Pancreas (tissue), 10 donors: ENCODE results near the gene PSD4. TPM values are rescaled to one million over a fixed set of nuclear protein-coding genes. Genes with fewer than 3 reads are reported as not detected.
A peak's percentile ranks its signal among the peaks of the same experiment; 100 is the strongest.

Source experiments
- ATAC-seq, 4 donors: fragments of 200-7000 bp; cut with Tn5 transposase; one replicate each; pipeline versions ENCODE4 v1.8.0 to v1.9.1; 2020; ENCODE audit warnings: mild to moderate bottlenecking in 4 of 4, moderate library complexity in 4 of 4
- DNase-seq, 6 donors: peaks; one replicate each; pipeline ENCODE4 v3.0.0-alpha.2; 2020
- FAIRE-seq: peaks from 2 replicates; lab custom pipeline; 2012; peaks lifted over from hg19 to GRCh38; lab: Jason Lieb, UNC
- H3K27ac ChIP-seq, 4 donors: fragments of 200-600 bp; sonication (generic); 1 replicate in 3 of 4; 2 replicates in 1 of 4; pipeline versions ENCODE4 v1.5.0 to v1.8.0; 2020
- H3K27me3 ChIP-seq, 4 donors: fragments of 200-600 bp; one replicate each; pipeline ENCODE4 v1.8.0; 2021
- H3K36me3 ChIP-seq, 3 donors: fragments of 200-600 bp; sonication (generic) in 1 of 3; one replicate each; pipeline versions ENCODE4 v1.5.0 to v1.8.0; 2020 to 2021
- H3K4me1 ChIP-seq, 3 donors: fragments of 200-600 bp; one replicate each; pipeline ENCODE4 v1.8.0; 2021
- H3K4me3 ChIP-seq, 4 donors: fragments of 200-600 bp; sonication (generic) in 2 of 4; one replicate each; pipeline versions ENCODE4 v1.5.0 to v1.8.0; 2020 to 2021
- H3K9me3 ChIP-seq, 4 donors: fragments of 200-600 bp; one replicate each; pipeline ENCODE4 v1.8.0; 2021
- WGBS, 2 donors: extraction: QIAGEN DNeasy Blood & Tissue Kit; methylation state at CpG; one replicate each; pipeline ENCODE4 v1.1.7; 2013; 5-methylcytosine and 5-hydroxymethylcytosine counted together
- intact Hi-C, 3 donors: fragments of 100-400 bp; cut with DNase I; formaldehyde crosslinking; loops; one replicate each; pipeline versions ENCODE4 v1.11.1 to v1.14.2; 2022
- polyA plus RNA-seq, 2 donors: library from polyadenylated mRNA; stranded (reverse); fragments of 200-250 nt; gene quantifications; one replicate each; pipeline ENCODE4 v1.2.3, GENCODE V29; 2013
- total RNA-seq, 6 donors: library from RNA; stranded (reverse); fragmentation: NEBNext Ultra II Directional in 4 of 6; extraction: Animal tissue kit (Norgen Biotek cat#: 25700) in 4 of 6; gene quantifications; one replicate each; pipeline versions ENCODE4 v1.2.1 to v1.2.4, GENCODE V29; 2021 to 2023
- TF ChIP-seq, protein P1 (sequence below), 4 donors: fragments of 200-600 bp; sonication (generic) in 3 of 4; IDR thresholded peaks; one replicate each; pipeline versions ENCODE4 v1.5.0 to v1.8.0; 2021; ENCODE audit warnings: antibody characterized with exemption in 4 of 4
- donor health status: healthy with polysubstance abuse.
- donor health status: DM: no; HTN: no; CAD: no; lungs with moderate emphysema.
- donor health status: DM: no; HTN: no; CAD: no.
- donor health status: control.
- donor health status: control.
- donor health status: Bipolar disorder and iron deficiency.
- donor health status: DM: yes; HTN: yes; CAD: no.
- donor health status: DM: no; HTN: no; CAD: no.
- donor health status: DM: no; HTN: no; CAD: no.
- donor health status: DM: yes; HTN: yes; CAD: no.

PSD4 gene
- total and polyA plus RNA-seq, 8 donors = 15.9 to 37.6 (median 26.0) TPM

DNA sequence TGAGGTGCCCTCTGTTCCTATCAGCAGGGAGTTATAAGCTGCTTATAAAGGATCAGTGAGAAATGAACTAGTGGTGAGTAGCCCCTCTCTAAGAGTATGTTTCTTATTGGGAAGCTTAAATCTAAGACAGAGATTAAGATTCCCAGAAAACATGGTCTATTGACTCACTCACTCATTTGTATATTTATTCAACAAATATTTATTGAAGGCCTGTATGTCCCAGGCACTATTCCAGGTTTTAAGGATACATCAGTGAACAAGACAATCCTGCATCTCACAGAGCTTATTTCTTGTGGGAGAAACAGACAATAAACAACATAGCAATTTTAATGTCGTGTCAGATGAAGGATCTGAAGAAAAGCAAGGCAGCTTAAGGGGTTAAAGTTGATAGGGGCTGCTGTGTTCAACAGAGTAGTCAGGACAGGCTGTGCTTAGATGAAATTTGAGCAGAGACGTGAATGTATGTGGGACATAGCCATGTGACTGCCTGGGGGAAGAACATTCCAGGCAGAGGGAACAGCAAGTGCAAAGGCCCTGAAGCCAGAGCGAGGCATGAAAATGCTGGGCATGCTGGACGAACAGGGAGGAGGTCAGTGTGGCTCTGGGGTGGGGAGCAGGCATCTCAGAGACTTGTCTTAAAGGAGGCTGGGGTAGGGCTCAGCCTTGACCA lies 14.8 kb upstream of the PSD4 start:
- Histone ChIP-seq H3K27ac (peak overlapping the region in 2 of 4 donors; percentile 87 to 93), H3K36me3 (no peaks in the 10 kb centered on the region), H3K9me3 (no peaks in the 10 kb centered on the region), H3K4me3 (no peak overlapping the region), H3K4me1 (peaks cover 6 to 22% (median 7%) of the 10 kb centered on the region in 3 donors), H3K27me3 (no peaks in the 10 kb centered on the region)
- ATAC-seq (peak in 1 of 4 donors; percentile 14), FAIRE-seq (no peak), DNase-seq (peak in 1 of 6 donors; percentile 7)
- intact Hi-C loops = loop anchor here in 1 of 3 donors (5.0 kb wide), 1 partner anchor 38 kb away; no protein-coding TSS in a partner anchor
- 73 to 77% methylated on average over 4 of the region's 4 CpGs for WGBS, 2 donors
- TF ChIP-seq, protein P1, sequence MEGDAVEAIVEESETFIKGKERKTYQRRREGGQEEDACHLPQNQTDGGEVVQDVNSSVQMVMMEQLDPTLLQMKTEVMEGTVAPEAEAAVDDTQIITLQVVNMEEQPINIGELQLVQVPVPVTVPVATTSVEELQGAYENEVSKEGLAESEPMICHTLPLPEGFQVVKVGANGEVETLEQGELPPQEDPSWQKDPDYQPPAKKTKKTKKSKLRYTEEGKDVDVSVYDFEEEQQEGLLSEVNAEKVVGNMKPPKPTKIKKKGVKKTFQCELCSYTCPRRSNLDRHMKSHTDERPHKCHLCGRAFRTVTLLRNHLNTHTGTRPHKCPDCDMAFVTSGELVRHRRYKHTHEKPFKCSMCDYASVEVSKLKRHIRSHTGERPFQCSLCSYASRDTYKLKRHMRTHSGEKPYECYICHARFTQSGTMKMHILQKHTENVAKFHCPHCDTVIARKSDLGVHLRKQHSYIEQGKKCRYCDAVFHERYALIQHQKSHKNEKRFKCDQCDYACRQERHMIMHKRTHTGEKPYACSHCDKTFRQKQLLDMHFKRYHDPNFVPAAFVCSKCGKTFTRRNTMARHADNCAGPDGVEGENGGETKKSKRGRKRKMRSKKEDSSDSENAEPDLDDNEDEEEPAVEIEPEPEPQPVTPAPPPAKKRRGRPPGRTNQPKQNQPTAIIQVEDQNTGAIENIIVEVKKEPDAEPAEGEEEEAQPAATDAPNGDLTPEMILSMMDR (IDR thresholded peaks at IDR 0.05) = no peak

DNA sequence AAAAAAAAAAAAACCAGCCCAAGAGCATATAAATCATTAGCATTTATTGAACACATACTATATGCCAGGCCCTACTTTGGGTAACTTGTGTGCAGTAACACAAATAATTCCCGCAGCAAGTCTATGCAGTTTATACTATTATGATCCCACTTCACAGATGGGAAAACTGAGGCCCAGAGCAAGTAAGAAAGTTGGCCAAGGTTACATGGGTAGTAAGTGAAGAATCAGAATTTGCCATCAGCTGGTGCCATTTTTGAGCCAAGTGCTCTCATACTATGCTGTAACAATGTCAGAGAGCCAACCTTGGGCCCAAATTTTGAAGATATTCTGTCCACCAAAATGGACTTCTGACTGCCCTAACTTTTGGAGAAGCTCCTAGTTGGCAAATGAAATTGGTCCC lies 13.5 kb upstream of the PSD4 start:
- no peaks in the 10 kb centered on the region for H3K9me3 ChIP-seq
- no peak for ATAC-seq
- intact Hi-C loops = no loop called here
- FAIRE-seq = no peak
- TF ChIP-seq, protein P1 (IDR thresholded peaks at IDR 0.05) = no peak
- H3K36me3 ChIP-seq = no peaks in the 10 kb centered on the region
- no peak overlapping the region for H3K27ac ChIP-seq
- peaks cover 6 to 22% (median 7%) of the 10 kb centered on the region in 3 donors for H3K4me1 ChIP-seq
- H3K4me3 ChIP-seq = no peak overlapping the region
- WGBS, 2 donors = 97 to 100% methylated on average over 1 of the region's 1 CpG
- no peaks in the 10 kb centered on the region for H3K27me3 ChIP-seq
- no peak for DNase-seq

DNA sequence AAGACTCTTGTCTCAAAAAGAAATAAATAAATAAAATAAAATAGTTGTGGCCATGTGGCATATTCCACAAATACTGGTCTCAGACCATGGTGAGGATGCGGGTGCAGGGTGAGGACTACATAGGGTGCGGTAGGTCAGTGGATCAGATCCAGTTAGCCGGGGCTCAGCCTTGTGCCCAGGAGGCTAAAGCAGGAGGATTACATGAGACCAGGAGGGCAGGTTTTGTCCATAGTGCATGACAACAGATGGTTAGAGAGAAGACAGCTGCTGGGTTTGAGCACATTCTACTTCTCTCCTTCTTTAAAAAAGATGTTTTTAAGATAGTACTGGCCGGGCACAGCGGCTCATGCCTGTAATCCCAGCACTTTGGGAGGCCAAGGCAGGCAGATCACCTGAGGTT lies 12.8 kb upstream of the PSD4 start:
- no peaks in the 10 kb centered on the region for H3K9me3 ChIP-seq
- H3K27ac ChIP-seq = no peak overlapping the region
- 91 to 95% methylated on average over 5 of the region's 5 CpGs for WGBS, 2 donors
- no peaks in the 10 kb centered on the region for H3K36me3 ChIP-seq
- intact Hi-C loops = no loop called here
- DNase-seq (peak in 1 of 6 donors; percentile 2), ATAC-seq (no peak), FAIRE-seq (no peak)
- no peak overlapping the region for H3K4me3 ChIP-seq
- H3K27me3 ChIP-seq = no peaks in the 10 kb centered on the region
- peaks cover 7 to 27% (median 14%) of the 10 kb centered on the region in 3 donors for H3K4me1 ChIP-seq
- TF ChIP-seq, protein P1 (IDR thresholded peaks at IDR 0.05) = no peak

DNA sequence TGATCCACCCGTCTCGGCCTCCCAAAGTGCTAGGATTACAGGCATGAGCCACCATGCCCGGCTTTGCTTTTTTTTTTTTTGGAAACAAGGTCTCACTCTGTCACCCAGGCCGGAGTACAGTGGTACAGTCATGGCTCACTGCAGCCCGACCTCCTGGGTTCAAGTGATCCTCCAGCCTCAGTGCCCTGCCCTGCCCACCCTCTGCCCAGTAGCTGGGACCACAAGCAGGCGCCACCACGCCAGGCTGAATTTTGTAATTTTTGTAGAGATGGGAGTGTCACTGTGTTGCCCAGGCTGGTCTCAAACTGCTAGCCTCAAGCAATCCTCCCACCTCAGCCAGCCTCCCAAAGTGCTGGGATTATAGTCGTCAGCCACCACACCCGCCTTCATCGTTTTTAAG lies 11.6 kb upstream of the PSD4 start:
- intact Hi-C loops = no loop called here
- FAIRE-seq (no peak), DNase-seq (peak in 1 of 6 donors; percentile 6), ATAC-seq (no peak)
- peaks cover 17 to 29% (median 19%) of the 10 kb centered on the region in 3 donors for H3K4me1 ChIP-seq
- no peaks in the 10 kb centered on the region for H3K27me3 ChIP-seq
- no peaks in the 10 kb centered on the region for H3K36me3 ChIP-seq
- H3K4me3 ChIP-seq = no peak overlapping the region
- H3K9me3 ChIP-seq = no peaks in the 10 kb centered on the region
- 90 to 93% methylated on average over 10 of the region's 10 CpGs for WGBS, 2 donors
- TF ChIP-seq, protein P1 (IDR thresholded peaks at IDR 0.05) = no peak
- H3K27ac ChIP-seq = no peak overlapping the region

DNA sequence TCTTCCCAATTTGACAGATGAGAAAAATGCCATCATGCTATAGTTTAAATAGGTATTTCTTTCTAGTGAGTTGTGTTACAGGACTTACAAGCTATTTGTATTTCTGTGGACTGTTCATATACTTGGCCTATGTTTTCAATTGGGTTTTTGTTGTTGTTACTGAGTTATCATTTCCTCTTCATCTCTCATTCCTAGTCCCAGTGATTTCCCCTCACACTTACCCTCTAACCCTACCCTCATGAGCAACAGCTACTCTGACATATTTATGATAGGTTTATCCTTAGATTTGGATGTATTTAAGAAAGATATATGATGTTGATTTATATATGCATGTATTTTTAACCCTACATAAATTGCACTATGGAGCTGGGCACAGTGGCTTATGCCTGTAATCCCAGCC lies 10.9 kb upstream of the PSD4 start:
- Histone ChIP-seq H3K36me3 (no peaks in the 10 kb centered on the region), H3K9me3 (no peaks in the 10 kb centered on the region), H3K4me1 (peaks cover 20 to 35% (median 21%) of the 10 kb centered on the region in 3 donors), H3K4me3 (no peak overlapping the region), H3K27me3 (no peaks in the 10 kb centered on the region), H3K27ac (no peak overlapping the region)
- DNase-seq (no peak), ATAC-seq (no peak), FAIRE-seq (no peak)
- TF ChIP-seq, protein P1 (IDR thresholded peaks at IDR 0.05) = no peak
- intact Hi-C loops = no loop called here
